A204.1 (cell line): ENCODE measurements around the gene BLACAT1.

Experiments
- FAIRE-seq: peaks from 2 replicates; lab custom pipeline; 2012; peaks lifted over from hg19 to GRCh38; lab: Jason Lieb, UNC

Gene BLACAT1

DNA sequence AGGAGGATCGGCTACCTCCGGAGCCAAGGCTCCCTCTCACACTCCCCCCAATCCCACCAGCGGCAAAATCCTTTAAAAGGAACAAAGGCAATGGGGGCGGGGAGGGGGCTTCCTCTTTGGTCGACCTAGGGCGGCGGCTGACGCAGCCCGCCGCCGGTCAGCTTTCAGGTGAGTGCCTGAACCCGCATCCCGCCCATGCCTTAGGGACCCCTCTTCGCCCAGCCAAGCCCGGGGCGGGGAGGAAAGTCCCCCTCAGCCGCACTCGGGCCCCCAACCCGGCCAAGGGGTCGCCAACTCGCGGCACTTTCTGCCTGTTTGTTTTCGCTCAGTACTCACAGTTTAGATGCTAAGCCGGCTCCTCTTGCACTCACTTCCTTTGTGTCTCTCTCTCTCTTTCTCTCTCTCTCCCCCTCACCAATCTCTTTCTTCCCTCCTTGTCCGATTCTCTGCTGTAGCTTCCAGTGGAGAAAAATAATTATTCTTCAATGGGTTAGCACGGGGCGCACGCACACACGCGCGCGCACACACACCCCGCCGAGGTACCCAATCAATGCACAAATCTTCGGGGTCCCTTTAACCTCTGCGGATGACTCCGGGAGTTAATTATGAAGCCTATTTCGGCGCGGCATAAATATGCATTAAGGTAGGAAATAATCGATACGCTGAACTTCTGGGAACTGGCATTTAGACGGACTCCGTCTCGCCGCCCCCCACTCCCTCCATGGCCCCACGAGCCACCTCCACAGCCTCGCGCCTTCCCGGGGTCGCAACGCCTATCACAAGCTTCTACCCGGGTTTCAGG, at the start of gene BLACAT1:
Gene BLACAT1, minus strand, starts transcription at position 465 of the 802 bp plus-strand sequence.
- FAIRE-seq, result no peak

DNA sequence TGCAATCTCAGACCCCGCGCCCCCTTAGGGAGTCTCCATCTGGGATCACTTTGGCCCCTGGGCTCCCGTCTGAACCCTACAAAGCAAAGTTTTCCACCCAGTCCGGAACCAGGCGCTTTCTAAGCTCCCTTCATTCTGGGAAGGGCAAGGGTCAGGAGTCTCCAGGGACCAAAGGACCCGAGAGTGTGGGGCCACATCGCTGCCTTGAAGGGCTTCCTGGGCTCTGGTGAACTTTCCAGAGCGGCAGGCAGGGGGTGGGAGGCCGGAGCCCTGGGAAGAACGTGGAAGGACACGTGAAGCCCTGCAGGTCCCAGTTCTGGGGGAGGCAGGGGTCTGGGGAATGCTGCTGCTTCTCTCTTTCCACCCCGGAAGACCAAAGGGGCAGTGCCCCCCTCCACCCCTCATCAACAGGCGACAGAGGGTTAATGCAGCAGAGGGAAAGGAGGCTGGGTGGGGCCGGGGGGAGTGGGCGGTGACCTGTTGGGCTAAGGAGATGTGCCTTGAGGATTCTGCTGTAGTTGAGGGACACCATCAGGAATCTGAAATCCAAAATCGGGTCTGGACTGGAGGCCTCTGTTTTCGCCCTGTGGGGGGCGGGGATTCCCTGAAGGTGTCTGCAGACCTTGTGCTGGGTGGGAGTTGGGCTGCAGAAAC, 49.4 kb upstream of the BLACAT1 start:
- no peak for FAIRE-seq

DNA sequence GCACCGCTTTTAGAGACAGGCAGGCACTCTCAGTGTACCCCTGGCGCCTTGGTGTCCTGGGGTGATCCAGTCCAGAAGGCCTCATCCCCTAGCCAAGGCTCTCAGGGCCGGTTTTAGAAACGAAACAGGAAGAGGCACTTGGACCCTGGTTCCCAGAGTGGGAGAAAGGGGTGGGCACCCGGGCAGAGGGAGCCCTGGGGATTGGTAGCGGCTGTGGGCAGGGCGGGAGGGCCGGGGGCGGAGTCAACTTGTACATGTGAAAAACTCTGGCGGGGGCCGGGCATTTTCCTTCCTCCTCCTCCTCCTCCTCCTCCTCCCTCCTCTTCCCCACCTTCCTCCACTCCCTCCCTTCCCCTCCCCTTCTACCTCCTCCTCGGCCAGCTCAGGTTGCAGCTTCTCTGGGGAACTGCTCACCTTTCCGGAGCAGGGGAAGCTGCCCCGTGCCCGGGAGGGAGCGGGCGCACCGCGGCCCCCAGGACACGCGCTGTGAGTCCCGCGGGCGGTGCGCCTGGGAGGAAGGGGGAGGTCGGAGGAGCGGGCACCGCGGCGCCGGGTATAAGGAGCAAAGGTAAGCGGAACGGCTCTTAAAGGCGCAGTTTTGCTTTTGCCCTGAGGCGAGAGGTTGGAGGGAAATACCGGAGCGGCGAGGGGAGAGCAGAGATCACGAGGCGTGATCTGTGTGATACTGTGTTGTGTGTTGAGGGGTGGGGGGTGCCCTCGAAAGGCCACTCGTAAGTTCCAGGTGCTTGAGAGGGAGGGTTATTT, 48.6 kb upstream of the BLACAT1 start, which contains the start of gene CDK18:
Gene CDK18, plus strand, starts transcription at position 359 of the 765 bp plus-strand sequence. CDS start 18,499 bp downstream, outside the sequence.
- FAIRE-seq, result no peak

DNA sequence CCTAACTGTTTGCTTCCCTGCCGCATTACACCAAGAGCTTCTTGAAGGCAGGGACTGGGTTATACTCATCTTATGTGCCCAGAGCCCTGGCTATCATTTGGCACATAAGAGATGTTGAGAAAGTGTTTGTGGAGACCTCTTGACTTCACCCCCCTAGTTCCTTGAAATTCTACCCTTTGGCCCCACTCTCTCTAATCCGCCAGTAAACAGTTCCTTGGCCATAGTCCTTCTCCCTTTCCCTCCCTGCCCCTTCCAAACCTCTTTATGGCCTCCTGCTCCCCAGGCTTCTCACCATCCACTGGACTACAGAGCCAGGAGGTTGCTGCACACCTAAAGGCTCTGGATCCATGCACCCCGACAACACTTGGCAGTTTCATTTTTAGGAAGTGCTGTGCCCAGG, 47.1 kb upstream of the BLACAT1 start:
- no peak for FAIRE-seq

DNA sequence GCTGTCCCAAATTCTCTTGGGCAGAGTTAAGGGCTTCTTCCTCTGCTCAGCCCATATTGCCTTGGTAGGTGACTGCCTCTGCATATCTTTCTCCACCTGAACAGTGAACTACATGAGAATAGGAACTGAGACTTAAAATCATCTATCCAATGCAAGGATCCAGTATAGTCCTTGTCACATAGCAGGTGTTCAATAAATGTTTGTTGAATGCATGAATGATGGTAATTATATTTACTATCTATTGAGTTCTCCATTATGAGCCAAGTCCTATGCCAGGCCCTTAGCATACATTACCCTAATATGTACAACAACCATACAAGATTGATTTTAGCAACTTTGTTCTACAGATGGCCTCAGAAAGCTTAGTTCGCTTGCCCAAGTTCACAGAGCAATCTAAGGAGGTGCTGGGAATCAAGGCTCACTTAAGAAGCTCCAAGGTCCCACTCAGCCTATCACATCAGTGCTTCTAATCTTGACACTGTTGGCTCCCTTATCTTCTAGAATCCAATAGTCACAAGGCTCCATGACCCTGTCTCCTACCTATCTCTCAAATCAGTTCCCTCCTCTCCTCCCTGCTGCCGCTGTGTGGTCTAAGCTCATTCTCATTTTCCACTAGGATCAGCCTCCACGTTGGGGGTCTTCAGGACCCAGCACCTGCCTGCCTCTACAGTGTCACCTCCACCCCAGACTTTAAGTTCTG, 46.4 kb upstream of the BLACAT1 start:
- FAIRE-seq, result no peak

DNA sequence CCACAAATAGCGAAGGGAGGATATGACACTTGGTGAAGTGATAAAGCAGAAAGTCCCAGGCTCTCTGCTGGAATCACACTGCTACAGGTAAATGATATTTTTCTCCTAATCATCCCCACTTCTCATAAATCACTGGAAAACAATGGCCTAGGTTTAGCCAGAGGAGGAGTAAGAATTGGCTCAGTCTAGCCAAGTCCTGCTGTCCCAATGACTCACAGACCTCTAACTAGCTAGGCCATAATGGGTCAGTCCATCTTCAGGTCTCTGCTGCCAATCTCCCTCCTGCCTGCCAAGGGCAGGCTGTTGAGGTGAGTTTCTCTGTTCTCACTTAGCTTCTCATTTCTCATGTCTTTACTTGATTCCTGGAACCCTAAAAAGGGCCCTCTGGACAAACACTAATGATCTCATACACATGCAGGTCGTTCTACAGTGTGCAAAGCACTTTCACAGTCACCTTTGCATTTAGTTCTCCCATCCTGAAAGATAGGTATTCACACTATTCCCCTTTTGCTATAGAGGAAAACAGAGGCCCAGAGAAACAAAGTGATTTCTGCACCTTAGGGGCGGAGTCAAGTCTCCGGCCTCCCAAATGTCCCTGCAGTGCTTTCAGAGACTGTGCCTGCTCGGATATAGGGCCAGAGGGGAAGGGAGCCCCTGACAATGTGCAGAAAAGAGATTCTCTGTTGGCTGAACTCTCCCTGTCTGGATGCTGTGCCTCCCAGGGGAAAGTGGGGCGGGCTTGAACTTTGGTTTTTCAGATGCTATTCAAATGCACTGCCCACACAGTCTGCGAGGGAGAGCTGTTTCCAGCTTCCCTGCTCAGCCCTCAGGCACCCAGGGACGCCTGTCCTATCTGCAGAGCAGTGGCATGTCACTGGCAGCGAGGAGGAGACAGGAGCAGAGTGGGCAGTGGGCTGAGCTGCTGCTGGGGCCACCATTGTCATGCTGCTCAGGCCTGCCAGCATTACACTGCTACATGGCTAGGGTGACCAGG, 44.7 kb upstream of the BLACAT1 start:
- FAIRE-seq, result no peak

DNA sequence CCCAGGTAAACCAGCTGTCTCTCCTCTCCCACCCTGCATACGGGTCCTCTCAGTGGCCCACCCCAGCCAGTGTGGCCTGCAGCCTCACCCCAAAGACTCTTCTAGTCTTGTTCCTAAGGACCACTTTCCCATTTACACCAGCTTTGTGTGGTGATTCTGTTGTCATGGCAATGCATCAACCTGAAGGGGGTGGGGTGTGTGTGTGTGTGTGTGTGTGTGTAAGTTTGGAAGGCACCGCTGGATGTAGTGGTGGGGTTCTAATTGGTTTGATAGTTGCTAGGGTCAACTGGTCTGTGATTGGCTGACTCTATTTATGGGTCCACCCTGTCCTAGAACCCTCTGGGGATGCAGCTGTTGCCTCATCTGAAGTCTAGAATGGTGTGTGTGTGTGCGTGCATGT, 43.9 kb upstream of the BLACAT1 start:
- no peak for FAIRE-seq

DNA sequence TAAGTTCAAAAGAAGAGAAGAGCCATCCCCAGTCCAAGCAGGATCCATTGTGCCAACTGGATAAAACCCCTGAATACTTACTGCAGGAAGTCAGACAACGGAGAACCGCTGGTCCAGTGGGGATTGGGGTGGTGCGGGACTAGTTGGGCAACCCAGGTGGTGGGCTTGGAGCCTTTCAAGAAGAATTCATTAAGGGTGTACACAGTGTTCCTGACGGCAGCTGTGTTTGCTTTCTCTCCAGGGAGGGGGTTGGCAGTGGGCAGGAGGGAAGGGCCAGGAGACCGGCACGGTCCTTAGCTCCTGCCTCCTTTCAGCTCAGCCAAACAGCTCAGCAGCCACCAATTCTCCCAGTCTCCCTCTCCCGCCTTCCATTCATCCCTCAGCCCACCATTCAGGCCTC, 41.5 kb upstream of the BLACAT1 start:
- no peak for FAIRE-seq

DNA sequence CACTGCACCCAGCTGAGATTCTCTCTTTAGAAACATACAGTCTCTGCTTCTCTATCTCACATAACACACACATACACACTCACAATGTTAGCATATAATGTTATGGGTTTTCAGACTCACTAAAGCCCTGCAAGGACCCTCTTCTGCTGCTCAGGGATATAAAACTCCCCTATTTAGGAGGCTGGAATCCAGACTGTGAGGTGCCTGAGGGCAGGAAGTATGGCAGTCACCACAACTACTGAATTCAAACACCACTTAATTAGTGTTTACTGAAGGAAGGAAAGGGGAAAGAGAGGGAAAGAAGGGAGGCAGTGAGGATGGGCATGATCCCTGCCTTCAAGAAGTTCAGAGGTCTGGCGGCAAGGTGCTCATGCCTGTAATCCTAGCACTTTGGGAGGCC, 40.8 kb upstream of the BLACAT1 start:
- no peak for FAIRE-seq

DNA sequence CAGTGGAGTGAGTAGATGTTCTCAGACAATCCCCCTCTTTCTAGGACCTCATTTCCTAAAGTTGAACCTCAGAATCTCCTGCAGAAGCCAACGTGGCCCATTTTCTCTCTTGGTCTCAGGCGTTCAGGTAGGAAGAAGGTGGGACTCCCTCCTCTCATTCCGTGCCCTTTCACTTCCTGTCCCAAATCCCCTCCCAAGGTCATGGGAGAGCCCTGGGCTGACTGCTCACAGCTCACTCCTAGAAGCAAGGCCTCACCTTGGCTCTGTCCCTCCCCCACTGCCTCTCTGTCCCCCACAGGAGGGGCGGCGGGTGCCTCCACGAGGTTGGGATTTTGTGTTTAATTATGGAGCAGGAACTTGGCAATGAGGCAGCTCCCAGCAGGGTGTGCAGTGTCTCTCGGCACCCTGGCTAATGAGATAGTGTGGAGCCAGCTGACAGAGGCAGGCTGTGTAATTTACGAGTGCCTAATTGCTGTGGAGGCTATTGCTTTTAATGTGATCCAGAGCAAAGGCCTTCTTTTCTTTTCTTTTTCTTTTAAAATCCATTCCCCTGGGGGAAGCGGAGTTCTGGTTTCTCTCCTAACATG, 39.5 kb upstream of the BLACAT1 start:
- no peak for FAIRE-seq

DNA sequence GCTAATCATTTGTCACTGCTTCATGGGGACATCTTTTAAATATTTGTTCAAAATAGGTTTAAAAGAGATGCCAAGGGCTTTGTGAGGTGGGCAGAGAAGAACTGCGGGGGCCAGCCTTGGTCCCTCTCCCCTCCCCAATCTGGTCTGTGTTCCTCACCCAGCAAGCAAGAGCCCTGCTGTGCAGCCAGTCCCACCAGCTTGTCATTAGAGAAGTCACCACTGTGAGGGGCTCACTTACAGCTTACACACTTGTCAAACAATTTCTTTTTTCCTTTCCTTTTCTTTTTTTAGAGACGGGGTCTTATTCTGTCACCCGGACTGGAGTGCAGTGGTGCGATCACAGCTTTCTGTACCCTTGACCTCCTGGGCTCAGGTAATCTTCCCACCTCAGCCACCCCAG, 38.3 kb upstream of the BLACAT1 start:
- no peak for FAIRE-seq

DNA sequence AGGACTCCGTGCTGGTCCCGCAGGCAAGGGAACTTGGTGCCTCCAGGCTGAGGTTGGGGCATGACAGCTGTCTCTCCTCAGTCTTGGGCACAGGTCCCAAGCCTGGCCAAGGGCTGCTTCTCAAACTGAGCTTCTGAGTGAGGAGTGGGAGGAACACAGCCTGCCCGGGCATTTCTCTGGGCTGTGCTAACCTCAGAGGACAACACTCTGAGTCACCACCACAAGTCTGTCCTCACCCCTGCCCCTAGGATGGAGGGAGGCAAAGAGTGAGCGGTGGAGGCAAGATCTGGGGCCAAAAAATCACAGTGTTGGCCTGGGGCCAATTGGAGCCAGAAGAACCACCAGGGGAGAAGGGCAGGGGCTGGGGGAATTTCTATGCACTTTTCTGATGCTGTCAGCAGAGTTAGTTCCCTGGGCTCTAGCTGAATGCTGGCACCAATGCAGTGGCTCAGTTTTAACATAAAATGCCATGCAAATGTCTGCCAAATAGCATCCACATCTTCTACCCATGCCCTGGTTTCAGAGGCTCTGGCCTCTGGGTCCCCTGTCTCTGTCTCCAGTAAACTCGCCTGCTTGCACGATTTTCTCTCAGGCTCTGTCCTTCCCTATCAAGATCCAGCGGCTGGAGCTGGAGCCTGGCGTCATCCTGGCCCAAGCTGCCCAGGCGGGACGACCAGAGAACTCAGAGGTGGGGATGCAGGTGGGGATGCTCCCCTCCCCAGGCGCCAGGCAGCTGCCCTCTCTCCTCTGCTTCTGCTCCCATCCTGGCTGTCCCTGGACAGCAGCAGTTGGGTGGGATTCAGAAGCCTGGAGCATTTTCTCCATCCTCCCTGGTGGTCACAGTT, 37.6 kb upstream of the BLACAT1 start:
- no peak for FAIRE-seq

DNA sequence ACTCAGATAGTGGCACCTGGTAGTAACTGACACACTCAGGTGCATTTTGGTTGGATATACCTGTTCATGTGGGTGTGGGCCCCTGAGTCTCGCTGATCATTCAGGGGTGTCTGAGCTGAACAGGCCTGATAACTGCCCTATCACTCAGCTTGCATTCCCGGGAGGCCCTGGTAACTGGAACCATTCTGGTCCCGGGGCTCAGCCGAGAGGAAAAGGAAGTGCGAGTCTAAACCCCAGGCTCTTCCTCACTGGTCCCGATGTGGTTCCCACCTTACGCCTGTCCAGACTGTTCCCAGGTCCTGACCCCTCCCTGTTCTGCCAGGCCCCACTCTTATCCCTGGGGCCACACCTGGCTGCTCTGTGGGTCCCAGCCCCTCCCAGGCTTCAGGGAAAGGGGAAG, 36.9 kb upstream of the BLACAT1 start:
- FAIRE-seq, result no peak

DNA sequence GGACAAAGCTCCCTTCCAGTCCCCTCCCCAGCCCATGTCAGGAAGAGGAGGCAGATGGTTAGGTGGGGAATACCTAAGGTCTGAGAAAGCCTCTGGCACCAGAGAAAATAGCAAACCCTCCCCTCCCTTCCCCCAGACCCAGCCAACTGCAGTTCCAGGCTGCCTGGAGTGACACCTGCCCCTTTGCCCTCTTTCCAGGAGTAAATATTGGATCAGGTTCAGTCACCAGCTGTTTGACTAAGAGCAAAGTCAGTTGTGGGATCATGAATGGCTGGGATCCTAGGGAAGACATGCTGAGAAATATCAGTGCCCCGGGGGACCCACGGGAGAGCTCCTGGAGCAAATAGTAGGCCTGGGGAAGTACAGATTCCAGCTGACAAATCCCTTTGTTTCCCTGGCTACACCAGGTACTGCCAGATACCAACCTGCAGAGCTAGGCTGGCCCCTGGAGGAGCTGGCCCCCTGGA, 36.4 kb upstream of the BLACAT1 start:
- FAIRE-seq, result no peak

DNA sequence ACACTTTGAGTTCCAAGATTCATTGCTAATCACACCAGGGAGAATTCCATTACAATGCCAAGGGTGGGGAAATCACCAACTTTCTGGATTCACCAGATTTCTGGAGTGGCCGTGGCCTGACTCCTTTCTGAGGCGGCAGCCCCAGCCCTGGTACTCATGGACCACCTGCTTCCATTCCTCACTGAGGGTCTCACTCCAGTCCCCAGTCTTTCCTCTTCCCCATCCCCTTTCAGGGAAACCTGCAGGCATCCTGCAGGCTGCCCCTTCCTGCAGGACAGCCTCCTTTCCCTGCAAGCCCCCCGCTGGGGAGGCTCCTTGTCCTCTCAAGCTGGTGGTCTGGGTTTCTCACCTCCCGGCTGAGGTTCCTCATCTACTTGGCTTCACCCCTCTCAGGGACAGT, 35.9 kb upstream of the BLACAT1 start:
- no peak for FAIRE-seq

DNA sequence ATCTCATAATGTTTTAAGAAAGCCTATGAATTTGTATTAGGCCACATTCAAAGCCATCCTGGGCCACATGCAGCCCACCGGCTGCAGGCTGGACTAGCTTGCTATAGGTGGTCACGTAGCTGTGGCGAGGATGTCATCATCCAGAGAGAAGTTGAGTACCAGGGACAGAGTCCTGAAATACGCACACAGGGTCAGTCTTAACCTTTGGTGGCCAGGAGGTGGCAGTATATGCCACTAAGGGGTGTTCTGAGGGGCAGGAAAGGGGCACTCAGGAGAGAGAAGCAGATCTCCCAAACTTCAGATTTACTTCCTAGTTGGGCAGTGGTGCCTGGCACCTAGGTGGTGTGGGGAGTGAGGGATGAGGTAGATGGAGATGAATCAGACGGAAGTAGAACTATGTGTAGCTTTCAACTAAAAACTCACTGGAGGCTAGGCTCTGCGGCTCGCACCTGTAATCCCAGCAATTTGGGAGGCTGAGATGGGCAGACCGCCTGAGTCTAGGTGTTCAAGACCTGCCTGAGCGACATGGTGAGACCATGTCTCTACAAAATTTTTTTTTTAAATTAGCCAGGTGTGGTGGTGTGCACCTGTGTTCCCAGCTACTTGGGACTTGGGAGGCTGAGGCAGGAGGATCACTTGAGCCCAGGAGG, 32.4 kb upstream of the BLACAT1 start:
- FAIRE-seq, result no peak

DNA sequence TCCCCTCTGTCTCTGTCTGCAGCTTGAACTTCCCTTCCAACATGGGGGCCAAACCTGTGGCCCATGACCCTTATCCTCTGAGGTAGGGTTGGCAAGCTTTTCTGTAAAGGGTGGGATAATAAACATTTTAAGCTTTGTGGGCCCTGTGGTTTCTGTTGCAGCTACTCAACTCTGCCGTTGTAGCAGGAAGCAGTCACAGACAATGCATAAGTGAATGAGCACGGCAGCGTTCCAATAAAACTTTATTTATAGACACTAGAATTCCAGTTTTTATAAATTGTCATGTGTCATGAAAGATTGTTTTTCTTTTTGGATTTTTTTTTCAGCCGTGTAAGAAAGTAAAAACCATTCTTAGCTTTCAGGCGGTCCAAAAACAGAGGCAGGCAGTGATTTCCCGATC, 30.4 kb upstream of the BLACAT1 start:
- no peak for FAIRE-seq

DNA sequence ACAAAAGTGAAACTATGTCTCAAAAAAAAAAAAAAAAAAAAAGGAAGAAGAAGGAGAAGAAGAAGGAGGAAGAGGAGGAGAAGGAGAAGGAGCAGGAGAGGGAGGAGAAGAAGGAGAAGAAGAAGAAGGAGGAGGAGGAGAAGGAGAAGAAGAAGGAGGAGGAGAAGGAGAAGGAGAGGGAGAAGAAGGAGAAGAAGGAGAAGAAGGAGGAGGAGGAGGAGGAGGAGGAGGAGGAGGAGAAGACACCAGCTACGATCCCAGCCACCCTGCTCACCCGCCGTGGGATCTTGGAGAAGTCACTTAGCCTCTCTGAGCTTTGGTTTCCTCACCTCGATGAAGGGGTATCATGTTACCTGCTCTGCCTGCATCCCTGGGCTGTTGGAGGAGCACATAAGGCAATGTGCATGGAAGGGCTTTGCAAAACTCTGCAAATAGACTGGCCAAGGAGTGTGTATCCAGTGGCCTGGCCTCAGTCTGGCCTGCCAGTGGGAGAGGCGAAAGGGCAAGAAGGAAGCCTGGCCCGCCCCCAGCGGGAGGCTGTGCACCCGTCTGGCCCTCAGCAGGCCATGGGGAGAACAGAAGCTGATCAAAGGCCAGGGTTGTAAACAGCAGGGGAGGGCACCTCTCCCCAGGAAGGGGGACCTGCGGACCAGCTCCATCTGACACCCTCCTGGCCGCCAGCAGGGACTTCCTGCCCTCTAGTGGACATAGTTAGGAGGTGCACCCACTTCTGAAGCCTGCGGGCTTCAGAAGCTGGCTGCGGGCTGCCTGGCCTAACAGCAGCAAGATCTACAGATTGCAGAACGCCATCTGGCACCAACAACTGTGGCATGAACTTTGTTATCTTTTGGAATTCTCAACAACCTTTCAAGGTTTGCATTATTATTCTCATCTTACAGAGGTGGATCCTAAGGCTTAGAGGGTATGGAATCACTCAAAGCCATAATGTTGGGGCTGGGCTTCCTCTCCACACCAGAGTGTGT, 29.4 kb upstream of the BLACAT1 start:
- no peak for FAIRE-seq
